HUES48 (cell line): ENCODE results near the gene SLC47A2.
A peak's percentile ranks its signal among the peaks of the same experiment; 100 is the strongest.

Experiments used
- H3K27ac ChIP-seq: one replicate; pipeline ENCODE4 v1.7.0; 2013; ENCODE audit warnings: low read depth, low read length, inconsistent platforms
- H3K27me3 ChIP-seq: 2 replicates; pipeline ENCODE4 v1.6.1; 2013; ENCODE audit warnings: mild to moderate bottlenecking, low read length; ENCODE audit not compliant: control insufficient read depth, insufficient read depth
- H3K36me3 ChIP-seq: 2 replicates; pipeline ENCODE4 v1.6.1; 2013; ENCODE audit warnings: low read length; ENCODE audit not compliant: control insufficient read depth, insufficient read depth
- H3K4me1 ChIP-seq: 2 replicates; pipeline ENCODE4 v1.6.1; 2013; ENCODE audit warnings: mild to moderate bottlenecking, low read length; ENCODE audit not compliant: control insufficient read depth, insufficient read depth
- H3K4me3 ChIP-seq: 2 replicates; pipeline ENCODE4 v1.5.1; 2013; ENCODE audit warnings: mild to moderate bottlenecking, low read depth, low read length
- H3K9ac ChIP-seq: 2 replicates; pipeline ENCODE4 v1.6.1; 2013; ENCODE audit warnings: mild to moderate bottlenecking, low read depth, low read length, moderate library complexity
- H3K9me3 ChIP-seq: 2 replicates; pipeline ENCODE4 v1.6.1; 2013; ENCODE audit warnings: low read length; ENCODE audit not compliant: control insufficient read depth, insufficient read depth

SLC47A2 gene

DNA sequence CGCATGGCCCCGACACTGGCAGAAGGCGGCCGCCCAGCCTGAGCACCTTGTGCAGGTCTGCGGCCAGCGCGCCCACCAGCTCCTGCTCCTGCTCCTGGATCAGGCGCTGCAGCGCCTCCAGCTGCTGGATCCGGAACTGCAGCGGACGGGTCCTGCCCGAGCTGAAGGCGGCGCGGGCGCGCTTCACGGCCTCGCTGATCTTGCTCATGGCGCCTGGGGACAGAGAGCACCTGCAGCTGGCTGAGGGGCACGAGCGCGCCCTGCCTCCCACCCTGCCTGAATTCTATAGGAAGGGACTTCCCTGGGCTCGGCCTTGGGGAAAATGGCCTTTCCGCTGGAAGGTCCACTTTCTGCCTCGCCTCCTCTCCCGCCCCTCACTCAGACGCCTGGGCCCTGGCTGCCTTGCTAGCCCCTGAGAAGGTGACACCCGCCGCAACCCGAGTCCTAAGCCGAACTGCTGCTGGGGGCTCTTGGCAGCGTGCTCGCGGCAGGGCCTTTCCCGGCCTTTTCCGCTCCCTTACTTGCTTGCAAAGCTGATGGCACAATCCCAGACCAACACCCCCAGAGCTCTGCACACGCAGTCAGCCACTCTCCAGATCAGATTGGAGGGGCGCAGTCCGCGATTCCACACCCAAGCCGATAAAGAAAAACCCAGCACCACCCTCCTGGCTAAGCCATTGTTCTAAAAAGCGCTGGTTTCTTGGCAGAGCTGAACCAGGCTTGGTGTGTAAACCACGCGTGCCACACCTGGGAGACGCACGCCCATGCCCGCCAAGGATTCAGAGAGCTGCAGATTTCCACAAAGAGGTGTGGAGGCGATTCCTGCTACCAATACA lies 28.8 kb upstream of the SLC47A2 start:
- Histone ChIP-seq H3K9ac (no peak overlapping the region), H3K27me3 (peaks cover 7% of the 10 kb centered on the region; the same call in 1 of the 2 replicates), H3K4me3 (peak overlapping the region; percentile 51; the same call in 1 of the 2 replicates), H3K36me3 (no peaks in the 10 kb centered on the region), H3K4me1 (peaks cover 2% of the 10 kb centered on the region; the same call in 1 of the 2 replicates), H3K9me3 (no peaks in the 10 kb centered on the region), H3K27ac (no peak overlapping the region)

DNA sequence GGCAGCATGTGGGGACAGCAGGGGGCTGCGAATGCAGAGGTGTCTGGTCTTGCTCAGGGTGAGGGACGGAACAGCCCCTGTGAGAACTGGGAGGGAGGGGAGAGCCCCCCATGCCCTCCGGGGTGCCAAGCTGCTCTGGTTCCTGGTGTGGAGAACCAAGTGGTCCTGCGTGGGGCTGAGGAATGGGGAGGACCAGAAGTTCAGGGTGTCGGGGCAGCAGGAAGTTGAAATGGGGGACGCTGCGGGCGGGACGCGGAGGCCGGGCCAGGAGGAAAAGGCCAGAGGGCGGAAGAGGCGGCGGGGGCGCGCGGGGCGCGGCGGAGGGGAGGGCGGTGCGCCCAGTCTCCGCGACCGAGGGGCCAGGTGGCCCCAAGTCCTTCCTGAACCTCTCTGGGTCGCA lies 28.1 kb upstream of the SLC47A2 start:
- Histone ChIP-seq H3K4me3 (peak overlapping the region; percentile 51), H3K9me3 (no peaks in the 10 kb centered on the region), H3K4me1 (peaks cover 2% of the 10 kb centered on the region; the same call in 1 of the 2 replicates), H3K27me3 (peaks cover 7% of the 10 kb centered on the region; the same call in 1 of the 2 replicates), H3K9ac (no peak overlapping the region), H3K36me3 (no peaks in the 10 kb centered on the region), H3K27ac (no peak overlapping the region)

DNA sequence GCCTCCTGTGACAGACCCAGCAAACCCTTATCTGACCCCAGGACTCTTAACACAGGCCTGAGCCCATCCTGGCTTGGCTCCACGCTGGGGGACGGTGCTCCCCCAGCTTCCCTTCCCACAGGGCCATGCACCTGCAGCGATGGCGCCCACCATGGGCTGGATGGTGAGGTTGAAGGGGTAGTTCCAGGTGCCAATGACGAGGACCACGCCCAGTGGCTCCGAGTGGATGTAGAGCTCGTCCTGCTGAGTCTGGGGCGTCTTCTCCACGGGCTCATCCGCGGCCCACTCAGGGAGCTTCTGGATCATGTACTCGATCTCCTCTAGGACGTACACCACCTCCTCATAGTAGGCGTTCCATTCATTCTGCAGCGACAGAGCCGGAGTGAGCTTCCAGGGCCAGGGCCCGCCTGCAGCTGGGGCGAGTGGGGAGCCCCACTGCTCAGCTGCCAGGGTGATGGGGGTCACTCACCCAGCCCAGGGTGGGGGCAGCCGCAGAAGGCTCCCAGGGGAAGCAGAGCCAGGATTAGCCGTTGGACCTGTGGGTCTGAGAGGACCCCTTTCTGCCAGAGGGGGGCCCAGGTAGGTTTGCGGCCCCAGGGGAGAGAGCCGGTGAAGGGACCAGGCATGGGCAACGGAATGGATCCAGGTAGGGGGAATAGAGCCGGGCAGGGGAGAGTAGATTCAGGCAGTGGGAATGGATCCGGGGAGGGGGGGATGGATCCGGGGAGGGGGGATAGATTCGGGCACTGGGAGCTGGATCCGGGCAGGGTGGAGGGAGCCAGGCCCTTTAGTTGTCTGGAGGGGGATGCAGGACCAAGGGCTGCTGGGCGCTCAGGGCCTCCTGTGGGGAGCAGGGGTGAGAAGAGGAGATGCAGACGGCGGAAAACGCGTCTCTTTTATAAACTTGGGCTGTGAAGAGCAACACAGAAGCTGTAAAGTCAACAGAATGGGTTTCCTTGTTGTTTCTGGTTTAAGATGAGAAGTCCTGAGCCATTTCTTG lies 27.0 kb upstream of the SLC47A2 start:
- Histone ChIP-seq H3K36me3 (no peaks in the 10 kb centered on the region), H3K9me3 (no peaks in the 10 kb centered on the region), H3K4me1 (peaks cover 2% of the 10 kb centered on the region; the same call in 1 of the 2 replicates), H3K9ac (no peak overlapping the region), H3K27ac (no peak overlapping the region), H3K4me3 (no peak overlapping the region), H3K27me3 (peaks cover 7% of the 10 kb centered on the region; the same call in 1 of the 2 replicates)

- Histone ChIP-seq H3K4me1 (peaks cover 2% of the 10 kb centered on the region; the same call in 1 of the 2 replicates), H3K27ac (no peak overlapping the region), H3K9me3 (no peaks in the 10 kb centered on the region), H3K4me3 (no peak overlapping the region), H3K36me3 (no peaks in the 10 kb centered on the region), H3K9ac (no peak overlapping the region), H3K27me3 (peaks cover 7% of the 10 kb centered on the region; the same call in 1 of the 2 replicates)
Measured at GRCh38 chr17:19742495-19742894, 26.1 kb upstream of the SLC47A2 start.

GRCh38 chr17:19741832-19742457 lies 25.6 kb upstream of the SLC47A2 start:
- Histone ChIP-seq H3K27me3 (peaks cover 7% of the 10 kb centered on the region; the same call in 1 of the 2 replicates), H3K9me3 (no peaks in the 10 kb centered on the region), H3K4me3 (no peak overlapping the region), H3K27ac (no peak overlapping the region), H3K36me3 (no peaks in the 10 kb centered on the region), H3K9ac (no peak overlapping the region), H3K4me1 (peaks cover 2% of the 10 kb centered on the region; the same call in 1 of the 2 replicates)

- Histone ChIP-seq H3K4me3 (no peak overlapping the region), H3K27me3 (peaks cover 7% of the 10 kb centered on the region; the same call in 1 of the 2 replicates), H3K36me3 (no peaks in the 10 kb centered on the region), H3K27ac (no peak overlapping the region), H3K4me1 (peaks cover 2% of the 10 kb centered on the region; the same call in 1 of the 2 replicates), H3K9ac (no peak overlapping the region), H3K9me3 (no peaks in the 10 kb centered on the region)
Measured at GRCh38 chr17:19740933-19741332, 24.5 kb upstream of the SLC47A2 start.

GRCh38 chr17:19739241-19740201 lies 23.1 kb upstream of the SLC47A2 start:
- no peaks in the 10 kb centered on the region for H3K9me3 ChIP-seq

DNA sequence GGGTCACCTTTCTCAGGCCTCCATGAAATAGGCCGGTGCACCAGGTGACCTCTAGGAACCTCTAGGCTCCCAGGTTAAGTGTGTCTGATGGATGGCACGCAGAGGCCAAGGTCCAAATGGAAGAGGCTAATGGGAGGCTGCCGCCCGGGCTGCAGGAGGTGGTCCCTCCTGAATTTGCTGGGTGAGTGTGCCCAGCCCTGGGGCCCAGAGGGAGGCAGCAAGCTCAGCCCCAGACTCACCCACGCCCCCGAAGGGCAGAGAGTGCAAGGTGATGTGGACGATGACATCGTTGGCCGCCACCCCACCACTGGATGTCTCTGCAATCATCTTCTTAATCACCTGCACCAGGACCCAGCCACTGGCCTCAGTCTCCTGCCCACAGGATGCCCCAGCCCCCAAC lies 22.4 kb upstream of the SLC47A2 start:
- no peak overlapping the region for H3K27ac ChIP-seq
- H3K4me3 ChIP-seq: no peak overlapping the region
- no peak overlapping the region for H3K9ac ChIP-seq
- no peaks in the 10 kb centered on the region for H3K9me3 ChIP-seq
- no peaks in the 10 kb centered on the region for H3K4me1 ChIP-seq
- H3K36me3 ChIP-seq: no peaks in the 10 kb centered on the region
- no peaks in the 10 kb centered on the region for H3K27me3 ChIP-seq

More at GRCh38 chr17:19739241-19740201, 23.1 kb upstream of the SLC47A2 start:
- H3K27me3 ChIP-seq: no peaks in the 10 kb centered on the region
- no peak overlapping the region for H3K27ac ChIP-seq
- H3K36me3 ChIP-seq: no peaks in the 10 kb centered on the region
- H3K9ac ChIP-seq: no peak overlapping the region
- no peak overlapping the region for H3K4me3 ChIP-seq
- H3K4me1 ChIP-seq: 0 out of 2 replicates have a peak, but pooled peaks cover 2% of the 10 kb centered on the region

GRCh38 chr17:19738073-19738449 lies 21.7 kb upstream of the SLC47A2 start:
- Histone ChIP-seq H3K9me3 (no peaks in the 10 kb centered on the region), H3K4me1 (no peaks in the 10 kb centered on the region), H3K36me3 (no peaks in the 10 kb centered on the region), H3K27ac (no peak overlapping the region), H3K4me3 (no peak overlapping the region), H3K9ac (no peak overlapping the region), H3K27me3 (no peaks in the 10 kb centered on the region)
